H9 (cell line): Measurements from ENCODE around the gene TBC1D8. TPM values are rescaled to one million over a fixed set of nuclear protein-coding genes. Genes with fewer than 3 reads are reported as not detected.
A peak's percentile ranks its signal among the peaks of the same experiment; 100 is the strongest.

Experiments used
- DNase-seq: peaks from one replicate; pipeline ENCODE4 v3.0.0-alpha.2; 2017
- H2AFZ ChIP-seq: one replicate; pipeline ENCODE4 v1.6.1; 2013; ENCODE audit warnings: mild to moderate bottlenecking, low read length, control low read depth, moderate library complexity
- H2AK5ac ChIP-seq: 2 replicates; pipeline ENCODE4 v1.6.1; 2013; ENCODE audit warnings: low read length, control low read depth, mixed read lengths; ENCODE audit not compliant: insufficient read length
- H2BK120ac ChIP-seq: one replicate; pipeline ENCODE4 v1.6.1; 2013; ENCODE audit warnings: low read depth, mild to moderate bottlenecking, low read length, control low read depth, inconsistent platforms; ENCODE audit not compliant: poor library complexity, severe bottlenecking
- H2BK12ac ChIP-seq: 2 replicates; pipeline ENCODE4 v1.6.1; 2013; ENCODE audit warnings: low read length, control low read depth, mixed read lengths, low read depth; ENCODE audit not compliant: insufficient read length
- H2BK15ac ChIP-seq: 2 replicates; pipeline ENCODE4 v1.6.1; 2013; ENCODE audit warnings: low read depth, low read length, control low read depth
- H2BK20ac ChIP-seq: one replicate; pipeline ENCODE4 v1.6.1; 2013; ENCODE audit warnings: low read depth, mild to moderate bottlenecking, low read length, control low read depth, inconsistent platforms; ENCODE audit not compliant: poor library complexity, severe bottlenecking
- H2BK5ac ChIP-seq: 2 replicates; pipeline ENCODE4 v1.6.1; 2013; ENCODE audit warnings: low read length, control low read depth, mixed read lengths; ENCODE audit not compliant: insufficient read length
- H3K14ac ChIP-seq: 2 replicates; pipeline ENCODE4 v1.6.1; 2013; ENCODE audit warnings: low read length, control low read depth; ENCODE audit not compliant: insufficient read depth
- H3K18ac ChIP-seq: 2 replicates; pipeline ENCODE4 v1.6.1; 2013; ENCODE audit warnings: low read depth, mild to moderate bottlenecking, mixed read lengths, low read length, control low read depth; ENCODE audit not compliant: insufficient read length
- H3K23ac ChIP-seq: 2 replicates; pipeline ENCODE4 v1.6.1; 2013; ENCODE audit warnings: low read length, control low read depth, mixed read lengths, low read depth; ENCODE audit not compliant: insufficient read length
- H3K23me2 ChIP-seq: 2 replicates; pipeline ENCODE4 v1.6.1; 2013; ENCODE audit warnings: low read depth, mild to moderate bottlenecking, mixed read lengths, low read length, control low read depth; ENCODE audit not compliant: insufficient read length, poor library complexity, severe bottlenecking
- H3K27ac ChIP-seq: 2 replicates; pipeline ENCODE4 v1.5.1; 2013; ENCODE audit warnings: low read length, control low read depth, mixed read lengths, low read depth; ENCODE audit not compliant: insufficient read length
- H3K27me3 ChIP-seq: 2 replicates; pipeline ENCODE4 v1.6.1; 2013; ENCODE audit warnings: low read length, control low read depth, inconsistent platforms; ENCODE audit not compliant: insufficient read depth
- H3K4ac ChIP-seq: 2 replicates; pipeline ENCODE4 v1.6.1; 2013; ENCODE audit warnings: low read depth, mild to moderate bottlenecking, control low read depth, inconsistent platforms, low read length, moderate library complexity
- H3K4me1 ChIP-seq: 2 replicates; pipeline ENCODE4 v1.6.1; 2013; ENCODE audit warnings: low read length, control low read depth, inconsistent platforms; ENCODE audit not compliant: insufficient read depth
- H3K4me2 ChIP-seq: 2 replicates; pipeline ENCODE4 v1.6.1; 2013; ENCODE audit warnings: low read length, control low read depth, mixed read lengths; ENCODE audit not compliant: insufficient read length, insufficient read depth
- H3K56ac ChIP-seq: 2 replicates; pipeline ENCODE4 v1.6.1; 2013; ENCODE audit warnings: low read depth, mild to moderate bottlenecking, mixed read lengths, low read length, control low read depth; ENCODE audit not compliant: insufficient read length
- H3K79me1 ChIP-seq: 2 replicates; pipeline ENCODE4 v1.6.1; 2013; ENCODE audit warnings: low read depth, mild to moderate bottlenecking, moderate library complexity, low read length, control low read depth, inconsistent platforms; ENCODE audit not compliant: insufficient read depth, poor library complexity, severe bottlenecking
- H3K79me2 ChIP-seq: 2 replicates; pipeline ENCODE4 v1.6.1; 2013; ENCODE audit warnings: low read length, control low read depth, inconsistent platforms; ENCODE audit not compliant: insufficient read depth
- H3K9ac ChIP-seq: 2 replicates; pipeline ENCODE4 v1.6.1; 2013; ENCODE audit warnings: low read length, control low read depth, mixed read lengths; ENCODE audit not compliant: insufficient read length; ENCODE audit errors: extremely low read depth
- H3K9me3 ChIP-seq: one replicate; pipeline ENCODE4 v1.6.1; 2013; ENCODE audit warnings: low read depth, low read length, inconsistent platforms; ENCODE audit not compliant: control insufficient read depth
- H3T11ph ChIP-seq: one replicate; pipeline ENCODE4 v1.6.1; 2013; ENCODE audit warnings: mild to moderate bottlenecking, low read length, control low read depth, inconsistent platforms
- H4K20me1 ChIP-seq: one replicate; pipeline ENCODE4 v1.6.1; 2013; ENCODE audit not compliant: control insufficient read depth, insufficient read length, insufficient read depth
- H4K5ac ChIP-seq: 2 replicates; pipeline ENCODE4 v1.6.1; 2013; ENCODE audit warnings: low read depth, mild to moderate bottlenecking, mixed read lengths, low read length, control low read depth; ENCODE audit not compliant: insufficient read length
- H4K8ac ChIP-seq: replicated peaks from 2 replicates; pipeline ENCODE4 v1.6.1; 2013; ENCODE audit warnings: low read length, control low read depth, mixed read lengths, low read depth; ENCODE audit not compliant: insufficient read length
- H4K91ac ChIP-seq: 2 replicates; pipeline ENCODE4 v1.6.1; 2013; ENCODE audit warnings: low read depth, mild to moderate bottlenecking, moderate library complexity, mixed read lengths, low read length, control low read depth; ENCODE audit not compliant: insufficient read length
- H3K27ac Mint-ChIP-seq, 3 experiments: 2 replicates in 2 of 3; 3 replicates in 1 of 3; pipeline ENCODE4 v1.8.0; 2020 to 2021; ENCODE audit warnings: mixed read lengths in 3 of 3, mild to moderate bottlenecking in 1 of 3, moderate library complexity in 1 of 3
- H3K27me3 Mint-ChIP-seq: 2 replicates; pipeline ENCODE4 v1.8.0; 2021; ENCODE audit warnings: low read depth, mild to moderate bottlenecking, moderate library complexity, mixed read lengths
- H3K36me3 Mint-ChIP-seq, 3 experiments: 2 replicates in 2 of 3; 3 replicates in 1 of 3; pipeline ENCODE4 v1.8.0; 2020 to 2021; ENCODE audit warnings: low read depth in 3 of 3, mixed read lengths in 3 of 3; ENCODE audit not compliant: insufficient read depth in 1 of 3
- H3K4me1 Mint-ChIP-seq, 2 experiments: 2 replicates each; pipeline ENCODE4 v1.8.0; 2020; ENCODE audit warnings: mixed read lengths in 2 of 2
- H3K4me3 Mint-ChIP-seq, 2 experiments: 2 replicates in 1 of 2; 3 replicates in 1 of 2; pipeline ENCODE4 v1.8.0; 2020 to 2021; ENCODE audit warnings: mild to moderate bottlenecking in 2 of 2, mixed read lengths in 2 of 2, moderate library complexity in 1 of 2
- H3K9me3 Mint-ChIP-seq, 2 experiments: 2 replicates in 1 of 2; 3 replicates in 1 of 2; pipeline ENCODE4 v1.8.0; 2020; ENCODE audit warnings: mild to moderate bottlenecking in 2 of 2, mixed read lengths in 2 of 2, moderate library complexity in 1 of 2
- CTCF ChIP-seq: fragments of 200-600 bp; sonication (generic); conservative IDR thresholded peaks from 3 replicates; pipeline ENCODE4 v1.8.0; 2021; ENCODE audit warnings: antibody characterized with exemption, mild to moderate bottlenecking
- WGBS: extraction: QIAGEN DNeasy Blood & Tissue Kit; methylation state at CpG from one replicate; pipeline ENCODE4 v1.1.7; 2013; ENCODE audit warnings: missing lambda C conversion rate, low lambda C conversion rate, mixed read lengths; ENCODE audit not compliant: insufficient read length; ENCODE audit errors: extremely low coverage; 5-methylcytosine and 5-hydroxymethylcytosine counted together
- total RNA-seq: library from RNA; stranded (reverse); gene quantifications from 2 replicates; pipeline ENCODE4 v1.2.1, GENCODE V29; 2021

Gene TBC1D8
- total RNA-seq, 1 experiment from 2014 or later = 16.6 TPM

- WGBS = no CpG with 5 or more reads among the region's 9 CpGs
- Mint-ChIP-seq H3K4me1 (peaks cover 14 to 20% of the 10 kb centered on the region in 2 experiments), H3K27ac (peak overlapping the region; percentile 8 to 86 (median 24); a peak in 4 of 7 replicates), H3K27me3 (no peaks in the 10 kb centered on the region; the same call in 1 of the 2 replicates), H3K9me3 (peaks cover 0 to 6% of the 10 kb centered on the region in 2 experiments; a peak in 1 of 5 replicates), H3K4me3 (no peak overlapping the region), H3K36me3 (peaks cover 20 to 43% (median 37%) of the 10 kb centered on the region in 3 experiments)
- no peak overlapping the region for H3K27ac ChIP-seq
- no peak overlapping the region for H2BK15ac ChIP-seq
- no peak overlapping the region for H3K14ac ChIP-seq
- H3K23ac ChIP-seq = no peak overlapping the region
- H4K8ac ChIP-seq = no peak overlapping the region
- H2BK12ac ChIP-seq = no peak overlapping the region
- no peak overlapping the region for H2BK5ac ChIP-seq
- H3K4me2 ChIP-seq = no peak overlapping the region
- H3K4ac ChIP-seq = no peak overlapping the region
- no peak overlapping the region for H2BK20ac ChIP-seq
- H3K23me2 ChIP-seq = no peaks in the 10 kb centered on the region
- no peaks in the 10 kb centered on the region for H3K79me2 ChIP-seq
- no peaks in the 10 kb centered on the region for H3K4me1 ChIP-seq
- H4K20me1 ChIP-seq = no peaks in the 10 kb centered on the region
- H2AFZ ChIP-seq = no peak overlapping the region
- no peak overlapping the region for H3T11ph ChIP-seq
- H3K56ac ChIP-seq = no peak overlapping the region
- no peak overlapping the region for H2BK120ac ChIP-seq
- no peak overlapping the region for H3K18ac ChIP-seq
- no peak for TF ChIP-seq CTCF
- H3K27me3 ChIP-seq = no peaks in the 10 kb centered on the region
- no peak overlapping the region for H3K9ac ChIP-seq
- no peaks in the 10 kb centered on the region for H3K79me1 ChIP-seq
- H3K9me3 ChIP-seq = no peaks in the 10 kb centered on the region
- no peak for DNase-seq
- H4K91ac ChIP-seq = no peak overlapping the region
- no peak overlapping the region for H4K5ac ChIP-seq
- no peak overlapping the region for H2AK5ac ChIP-seq
These were observed 124.9 kb downstream of the TBC1D8 start for GRCh38 chr2:101026253-101026701.
